Spinal cord (tissue), 10 donors: ENCODE measurements around the gene CAMK1D. TPM values are rescaled to one million over a fixed set of nuclear protein-coding genes. Genes with fewer than 3 reads are reported as not detected.
"Not testable (repeated sequence)": the region's sequence is repeated elsewhere in the genome, so short reads cannot be mapped to it uniquely, and the experiment has no call there.

ENCODE experiments used
- DNase-seq, 6 donors: peaks; one replicate each; pipeline versions ENCODE4 v3.0.0 to v3.0.0-alpha.2; 2013 to 2015; ENCODE audit warnings: low spot score in 6 of 6, low read depth in 4 of 6
- H3K27ac ChIP-seq: one replicate; pipeline ENCODE4 v1.5.1; 2013; ENCODE audit warnings: low read depth, low read length, control low read depth
- H3K27me3 ChIP-seq: one replicate; pipeline ENCODE4 v1.6.1; 2013; ENCODE audit warnings: low read length; ENCODE audit not compliant: control insufficient read depth, insufficient read depth
- H3K36me3 ChIP-seq: one replicate; pipeline ENCODE4 v1.6.1; 2013; ENCODE audit warnings: low read length; ENCODE audit not compliant: control insufficient read depth, insufficient read depth
- H3K4me1 ChIP-seq: one replicate; pipeline ENCODE4 v1.6.1; 2013; ENCODE audit warnings: low read length; ENCODE audit not compliant: control insufficient read depth, insufficient read depth
- H3K4me3 ChIP-seq: one replicate; pipeline ENCODE4 v1.5.1; 2013; ENCODE audit warnings: low read depth, low read length, control low read depth
- H3K9me3 ChIP-seq: one replicate; pipeline ENCODE4 v1.6.1; 2013; ENCODE audit warnings: low read length; ENCODE audit not compliant: control insufficient read depth, insufficient read depth
- WGBS: methylation state at CpG from one replicate; pipeline ENCODE4 v1.1.5; 2013; ENCODE audit warnings: missing lambda C conversion rate; ENCODE audit not compliant: insufficient coverage; 5-methylcytosine and 5-hydroxymethylcytosine counted together
- polyA plus RNA-seq, 2 donors: library from polyadenylated mRNA; unstranded; fragments of 120-200 nt; gene quantifications; one replicate each; pipeline ENCODE4 v1.2.1, GENCODE V29; 2013; ENCODE audit not compliant: insufficient read length in 2 of 2
- total RNA-seq, 2 donors: library from RNA; depleted of rRNA in 1 of 2; stranded (reverse); fragments of 120-200 nt in 1 of 2; fragments of >200 nt in 1 of 2; gene quantifications; one replicate each; pipeline versions ENCODE4 v1.2.3 to v1.2.4, GENCODE V29; 2013 to 2014
- donor health status: healthy.

CAMK1D gene
- total and polyA plus RNA-seq, 4 donors, result 25.2 to 39.0 (median 33.9) TPM

DNA sequence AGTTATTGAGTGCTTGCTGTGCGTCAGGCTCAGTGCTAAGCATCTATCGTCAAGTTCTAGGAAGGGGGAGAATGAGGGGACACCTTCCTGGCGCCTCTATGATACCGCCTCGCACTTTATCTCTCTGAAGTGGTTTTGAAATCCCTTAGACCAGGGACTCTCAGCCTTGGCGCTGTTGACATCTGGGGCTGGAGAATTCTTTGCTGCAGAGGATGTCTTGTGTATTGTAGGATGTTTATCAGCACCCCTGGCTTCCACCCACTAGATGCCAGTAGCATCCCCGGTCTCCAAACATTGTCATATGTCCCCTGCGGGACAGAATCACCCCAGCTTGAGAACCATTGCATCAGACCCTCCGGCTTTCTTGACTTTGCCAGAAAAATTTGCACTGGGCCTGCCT, 366.7 kb downstream of the CAMK1D start:
- H3K9me3 ChIP-seq, result no peaks in the 10 kb centered on the region
- H3K4me3 ChIP-seq, result no peak overlapping the region
- DNase-seq, result no peak
- H3K27me3 ChIP-seq, result no peaks in the 10 kb centered on the region
- no peaks in the 10 kb centered on the region for H3K36me3 ChIP-seq
- H3K4me1 ChIP-seq, result no peaks in the 10 kb centered on the region
- 94% methylated on average over 5 of the region's 9 CpGs for WGBS
- H3K27ac ChIP-seq, result no peak overlapping the region

DNA sequence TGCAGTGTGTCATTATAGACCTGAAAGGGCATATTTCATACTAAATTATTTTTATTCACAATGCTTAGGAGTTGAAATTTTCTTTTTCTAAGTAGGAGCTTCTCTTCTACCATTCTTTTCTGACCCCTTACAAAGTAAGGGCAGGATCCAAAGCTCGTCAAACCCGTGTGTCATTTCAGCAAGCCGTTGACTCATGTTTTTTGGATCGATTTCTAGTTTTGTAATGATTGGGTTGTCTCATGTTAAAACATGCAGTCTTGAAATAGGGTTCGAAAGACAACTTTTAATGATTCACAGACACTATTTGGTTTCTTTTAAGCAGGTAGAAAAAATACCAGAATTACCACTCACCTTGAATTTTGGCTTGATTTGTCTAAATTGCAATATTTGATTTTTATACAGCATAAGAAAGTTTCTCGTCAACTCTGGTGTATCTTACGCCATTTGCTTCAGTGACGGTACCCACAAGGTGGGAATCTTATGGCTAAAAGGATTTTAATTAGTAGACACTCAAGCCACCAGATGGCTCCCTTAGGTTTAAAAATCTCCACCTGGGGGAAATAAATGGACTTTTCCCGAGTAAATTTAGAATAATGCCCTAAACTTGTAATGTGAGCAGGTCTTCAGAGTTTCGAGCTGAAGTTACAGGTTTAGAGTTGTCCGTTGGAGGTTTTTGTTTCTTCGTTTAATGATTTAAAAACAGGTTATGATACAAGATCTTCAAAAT, 368.8 kb downstream of the CAMK1D start:
- Histone ChIP-seq H3K36me3 (no peaks in the 10 kb centered on the region), H3K4me3 (no peak overlapping the region), H3K4me1 (no peaks in the 10 kb centered on the region), H3K9me3 (no peaks in the 10 kb centered on the region), H3K27ac (no peak overlapping the region), H3K27me3 (no peaks in the 10 kb centered on the region)
- no CpG with 5 or more reads among the region's 12 CpGs for WGBS
- DNase-seq, result no peak

DNA sequence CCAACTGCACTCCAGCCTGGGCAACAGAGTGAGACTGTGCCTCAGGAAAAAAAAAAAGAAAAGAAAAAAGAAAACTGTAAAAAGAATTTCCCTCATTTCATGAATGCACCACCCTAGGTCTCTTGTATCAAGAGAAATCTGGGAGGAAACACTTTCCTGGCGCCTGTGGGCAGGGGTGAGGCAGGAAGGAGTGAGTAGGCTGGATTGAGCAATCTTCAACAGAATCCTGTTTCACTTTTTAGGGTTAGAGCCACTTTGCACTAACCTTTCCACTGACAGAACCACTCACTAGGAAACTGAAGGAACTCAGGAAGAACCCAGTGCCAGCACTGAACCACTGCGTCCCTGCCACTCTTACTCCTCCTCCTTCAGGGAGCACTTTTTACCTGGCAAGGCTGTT, 370.0 kb downstream of the CAMK1D start:
- Histone ChIP-seq H3K27ac (no peak overlapping the region), H3K9me3 (no peaks in the 10 kb centered on the region), H3K4me3 (no peak overlapping the region), H3K36me3 (no peaks in the 10 kb centered on the region), H3K27me3 (no peaks in the 10 kb centered on the region), H3K4me1 (no peaks in the 10 kb centered on the region)
- DNase-seq, result no peak
- no CpG with 5 or more reads among the region's 2 CpGs for WGBS

DNA sequence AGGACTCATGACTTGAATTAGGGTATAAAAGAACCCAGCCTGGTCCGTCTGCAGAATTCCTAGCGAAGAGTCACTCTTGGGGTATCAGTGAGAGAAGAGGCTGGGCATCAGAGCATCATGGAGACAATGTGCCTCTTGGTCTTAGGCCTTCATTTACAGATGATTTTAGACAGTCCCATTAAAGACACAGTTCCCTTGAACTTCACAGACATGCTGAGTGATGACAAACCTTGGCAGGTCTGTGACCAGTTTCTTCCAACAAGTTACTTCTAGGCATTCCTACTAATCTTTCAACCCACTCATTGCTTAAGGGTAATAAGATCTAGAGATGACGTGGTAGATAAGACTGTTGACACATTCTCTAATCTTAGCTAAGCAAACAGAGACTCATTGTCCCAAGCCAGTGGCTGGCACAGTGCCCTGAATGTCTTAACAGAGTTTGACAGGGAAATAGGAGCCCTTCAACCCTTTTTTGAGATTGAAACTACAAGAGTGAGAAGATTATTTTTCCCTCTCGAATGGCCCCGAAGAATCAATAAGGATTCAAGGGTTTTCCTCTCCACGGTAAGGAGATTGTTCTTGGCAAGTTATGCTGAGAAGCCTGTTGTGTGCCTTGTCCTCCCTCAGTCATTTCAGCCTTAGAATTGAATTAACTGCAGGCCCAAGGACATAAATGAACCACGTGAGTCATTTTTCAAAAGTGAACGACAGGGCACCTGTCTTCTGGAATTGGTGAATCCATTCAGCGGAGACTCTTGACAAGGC, 371.1 kb downstream of the CAMK1D start:
- WGBS, result 60% methylated on average over 5 of the region's 9 CpGs
- no peaks in the 10 kb centered on the region for H3K4me1 ChIP-seq
- no peaks in the 10 kb centered on the region for H3K36me3 ChIP-seq
- H3K27ac ChIP-seq, result no peak overlapping the region
- no peaks in the 10 kb centered on the region for H3K9me3 ChIP-seq
- H3K4me3 ChIP-seq, result no peak overlapping the region
- H3K27me3 ChIP-seq, result no peaks in the 10 kb centered on the region
- peak in 1 of 6 donors; percentile 67 for DNase-seq

DNA sequence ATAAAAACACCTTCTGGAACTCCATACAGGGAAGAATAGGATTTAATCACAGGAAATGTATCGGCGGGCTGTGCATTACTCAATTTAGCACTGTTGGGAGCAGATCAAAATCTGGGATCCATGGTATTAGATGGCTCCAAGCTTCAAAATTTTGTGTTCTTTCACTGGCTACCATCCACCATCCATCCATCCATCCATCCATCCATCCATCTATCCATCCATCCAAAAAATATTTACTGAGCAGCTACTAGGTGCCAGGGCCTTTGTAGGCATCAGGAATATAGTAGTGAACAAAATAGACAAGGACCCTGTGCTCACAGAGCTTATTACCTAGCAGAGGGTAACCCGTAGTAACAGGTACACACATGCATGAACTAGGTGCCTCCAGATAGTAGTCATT, 372.0 kb downstream of the CAMK1D start:
- Histone ChIP-seq H3K36me3 (no peaks in the 10 kb centered on the region), H3K9me3 (no peaks in the 10 kb centered on the region), H3K4me3 (no peak overlapping the region), H3K27ac (no peak overlapping the region), H3K4me1 (no peaks in the 10 kb centered on the region), H3K27me3 (no peaks in the 10 kb centered on the region)
- no peak for DNase-seq
- 100% methylated on average over 1 of the region's 3 CpGs for WGBS

DNA sequence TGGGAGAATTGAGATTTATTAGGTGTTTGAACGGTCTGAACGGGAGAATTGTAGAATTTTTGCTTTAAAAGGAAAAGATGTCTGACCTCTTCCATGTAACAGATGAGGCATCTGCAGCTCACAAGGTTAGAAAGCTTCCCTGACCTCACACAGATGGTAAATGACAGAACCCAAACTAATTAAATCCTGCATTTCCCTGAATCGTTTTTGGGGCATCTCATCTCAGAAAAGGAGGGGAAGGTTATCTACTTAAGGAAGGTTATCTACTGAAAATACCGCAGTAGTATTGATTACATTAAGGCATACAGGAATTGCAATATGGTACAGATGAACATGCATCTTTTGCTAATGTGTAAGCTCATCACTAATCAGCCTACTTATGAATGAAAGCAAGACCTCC, 373.9 kb downstream of the CAMK1D start:
- Histone ChIP-seq H3K4me1 (peaks cover 7% of the 10 kb centered on the region), H3K36me3 (peaks cover 3% of the 10 kb centered on the region), H3K27me3 (no peaks in the 10 kb centered on the region), H3K27ac (no peak overlapping the region), H3K9me3 (no peaks in the 10 kb centered on the region), H3K4me3 (no peak overlapping the region)
- WGBS, result 60% methylated on average over 2 of the region's 4 CpGs
- peak in 1 of 6 donors; percentile 59 for DNase-seq

DNA sequence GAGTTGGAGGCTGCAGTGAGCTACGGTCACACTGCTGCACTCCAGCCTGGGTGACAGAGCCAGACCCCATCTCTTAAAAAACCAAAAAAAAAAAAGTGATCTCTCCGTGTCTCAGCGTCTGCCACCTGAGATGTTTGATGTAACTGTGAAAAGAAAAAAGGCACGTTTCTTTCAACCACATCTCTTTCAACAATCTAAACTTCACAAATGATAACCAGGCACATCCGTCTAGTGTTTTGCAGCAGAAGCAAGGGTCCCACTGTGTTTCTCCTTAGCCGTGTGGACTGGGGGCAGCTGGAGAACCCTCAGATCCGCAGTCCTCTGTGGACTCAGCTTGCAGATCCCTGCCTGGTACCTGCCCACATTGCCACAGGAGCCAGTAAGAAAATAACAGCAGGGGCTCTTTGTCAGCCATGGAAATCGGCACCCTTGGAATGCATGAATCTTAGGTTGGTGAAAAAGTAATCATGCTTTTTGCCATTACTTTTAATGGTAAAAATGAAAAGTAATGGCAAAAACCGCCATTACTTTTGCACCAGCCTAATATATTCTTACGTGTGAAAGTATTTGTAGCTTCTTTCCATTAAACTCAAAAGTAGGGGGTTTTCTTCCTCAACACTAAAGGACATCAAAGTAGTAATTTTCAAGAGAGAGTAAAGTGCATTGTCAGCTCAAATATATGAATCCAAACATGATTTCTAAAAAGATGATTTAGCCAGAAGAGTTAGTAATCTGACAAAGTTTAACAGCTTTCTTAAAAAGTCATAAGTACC, 375.6 kb downstream of the CAMK1D start:
- DNase-seq, result no peak
- Histone ChIP-seq H3K27me3 (no peaks in the 10 kb centered on the region), H3K4me3 (no peak overlapping the region), H3K4me1 (peaks cover 17% of the 10 kb centered on the region), H3K9me3 (no peaks in the 10 kb centered on the region), H3K27ac (no peak overlapping the region), H3K36me3 (peaks cover 3% of the 10 kb centered on the region)
- WGBS, result 87% methylated on average over 3 of the region's 10 CpGs

DNA sequence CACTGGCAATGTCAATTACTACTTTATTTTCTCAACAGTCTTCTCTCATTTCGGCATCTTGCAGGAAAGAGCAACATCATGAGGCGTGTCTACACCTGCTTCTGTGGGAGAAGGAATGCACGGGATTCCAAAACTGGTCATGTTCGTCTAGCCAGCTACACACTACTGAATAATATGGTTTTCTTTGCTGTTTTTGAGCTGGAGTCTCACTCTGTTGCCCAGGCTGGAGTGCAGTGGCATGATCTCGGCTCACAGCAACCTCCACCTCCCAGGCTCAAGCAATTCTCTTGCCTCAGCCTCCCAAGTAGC, 376.2 kb downstream of the CAMK1D start:
- not testable (repeated sequence) for H3K36me3 ChIP-seq, H3K4me3 ChIP-seq, H3K27ac ChIP-seq, H3K9me3 ChIP-seq, H3K27me3 ChIP-seq, DNase-seq
- WGBS, result 94% methylated on average over 5 of the region's 5 CpGs
- peaks cover 17% of the 10 kb centered on the region for H3K4me1 ChIP-seq

DNA sequence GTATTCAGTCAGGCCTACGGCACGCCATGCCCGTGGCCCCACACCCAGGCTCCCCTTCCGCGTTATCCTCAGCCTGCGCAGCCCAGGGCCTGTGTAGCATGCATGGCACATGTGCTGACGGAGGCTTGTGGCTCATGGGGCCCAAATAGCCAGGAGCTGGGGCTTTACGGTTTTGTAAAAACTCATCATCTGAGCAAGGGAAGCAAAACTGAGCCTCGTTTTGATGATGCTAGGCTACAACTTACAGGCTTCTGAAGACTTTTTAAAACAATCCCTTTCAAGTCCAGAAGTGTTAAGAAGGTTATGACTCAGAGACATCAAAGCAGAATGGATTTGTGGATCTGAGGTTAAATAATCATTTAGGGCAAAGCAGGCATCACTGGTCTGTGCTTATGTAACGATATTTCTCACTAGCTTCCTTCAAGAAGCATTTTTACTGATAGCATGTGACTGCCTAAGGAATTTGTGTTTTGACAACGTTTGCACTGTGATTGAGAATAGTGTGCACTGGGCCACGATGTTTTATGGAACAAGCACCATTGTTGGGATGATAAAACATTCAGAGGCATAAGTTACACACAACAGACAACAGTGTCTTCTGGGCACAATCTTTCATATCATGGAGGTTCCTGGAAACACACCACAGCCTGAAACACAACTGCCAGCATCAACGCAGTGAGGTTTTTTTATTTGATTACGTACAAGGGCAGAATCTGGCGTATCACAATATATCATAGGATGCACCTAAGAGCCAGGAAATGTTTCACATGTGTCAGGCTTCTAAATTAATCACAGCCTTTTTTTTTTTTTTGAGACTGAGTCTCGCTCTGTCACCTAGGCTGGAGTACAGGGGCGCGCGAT, 377.9 kb downstream of the CAMK1D start:
- Histone ChIP-seq H3K27me3 (no peaks in the 10 kb centered on the region), H3K4me1 (peaks cover 17% of the 10 kb centered on the region), H3K27ac (no peak overlapping the region), H3K4me3 (no peak overlapping the region), H3K36me3 (peaks cover 3% of the 10 kb centered on the region), H3K9me3 (no peaks in the 10 kb centered on the region)
- peak in 1 of 6 donors; percentile 48 for DNase-seq
- WGBS, result 91% methylated on average over 13 of the region's 19 CpGs
